T-helper 1 cell (primary cell): ENCODE data around the gene RAB3IP.

Source experiments
- DNase-seq, 5 donors: peaks; one replicate each; pipeline ENCODE4 v3.0.0-alpha.2; 2012 to 2020
- total RNA-seq, 4 donors: gene quantifications; one replicate each; lab custom pipeline; 2026; lab: John Stamatoyannopoulos, UW

The RAB3IP gene
- 21.9 to 32.7 (median 25.1) reads per million in 4 donors for total RNA-seq

- DNase-seq, result peak; percentile 88 to 93 (median 89)
Observed at GRCh38 chr12:69738351-69739286, at the start of gene RAB3IP. TSS of gene RAB3IP (plus strand) at chr12:69738860. CDS start at chr12:69755409, 16,549 bp downstream.

GRCh38 chr12:69689638-69690037 is 49.0 kb upstream of the RAB3IP start:
- DNase-seq, result no peak

- DNase-seq, result no peak
Observed at GRCh38 chr12:69694123-69694522, 44.5 kb upstream of the RAB3IP start.

GRCh38 chr12:69698054-69698453 is 40.6 kb upstream of the RAB3IP start:
- no peak for DNase-seq

GRCh38 chr12:69698769-69699540 is 39.7 kb upstream of the RAB3IP start, which contains the start of gene BEST3:
TSS of gene BEST3 (minus strand) at chr12:69699303. CDS start at chr12:69697798, 1,505 bp downstream.
- no peak for DNase-seq

GRCh38 chr12:69701826-69702225 is 36.8 kb upstream of the RAB3IP start:
- DNase-seq, result no peak

- DNase-seq, result no peak
Observed at GRCh38 chr12:69703146-69703642, 35.5 kb upstream of the RAB3IP start.

- no peak for DNase-seq
Observed at GRCh38 chr12:69704357-69704756, 34.3 kb upstream of the RAB3IP start.

GRCh38 chr12:69708649-69709048 is 30.0 kb upstream of the RAB3IP start:
- no peak for DNase-seq

- DNase-seq, result no peak
Observed at GRCh38 chr12:69712826-69713225, 25.8 kb upstream of the RAB3IP start.

- no peak for DNase-seq
Observed at GRCh38 chr12:69714542-69714941, 24.1 kb upstream of the RAB3IP start.

GRCh38 chr12:69719336-69720316 is 19.0 kb upstream of the RAB3IP start:
- no peak for DNase-seq

- DNase-seq, result no peak
Observed at GRCh38 chr12:69720750-69721149, 17.9 kb upstream of the RAB3IP start.

GRCh38 chr12:69726922-69727321 is 11.7 kb upstream of the RAB3IP start:
- no peak for DNase-seq

- DNase-seq, result no peak
Observed at GRCh38 chr12:69732088-69732487, 6.6 kb upstream of the RAB3IP start.

GRCh38 chr12:69733638-69734037 is 5.0 kb upstream of the RAB3IP start:
- no peak for DNase-seq

- DNase-seq, result peak; percentile 49 to 65 (median 60)
Observed at GRCh38 chr12:69739287-69740191, 879 bp downstream of the RAB3IP start.

- no peak for DNase-seq
Observed at GRCh38 chr12:69744109-69744508, 5.4 kb downstream of the RAB3IP start.

GRCh38 chr12:69751476-69751875 is 12.8 kb downstream of the RAB3IP start:
- no peak for DNase-seq

- no peak for DNase-seq
Observed at GRCh38 chr12:69755302-69755701, 16.6 kb downstream of the RAB3IP start.
